ENCODE data around the gene PFDN1. TPM values are rescaled to one million over a fixed set of nuclear protein-coding genes. Genes with fewer than 3 reads are reported as not detected.
A peak's percentile ranks its signal among the peaks of the same experiment; 100 is the strongest.

PFDN1 gene
- total and polyA plus RNA-seq, 9 of the 15 experiments (the other 6 are each of a cell fraction or from before 2014, with no cell fraction given): 45.5 to 215 (median 78.0) TPM

DNA sequence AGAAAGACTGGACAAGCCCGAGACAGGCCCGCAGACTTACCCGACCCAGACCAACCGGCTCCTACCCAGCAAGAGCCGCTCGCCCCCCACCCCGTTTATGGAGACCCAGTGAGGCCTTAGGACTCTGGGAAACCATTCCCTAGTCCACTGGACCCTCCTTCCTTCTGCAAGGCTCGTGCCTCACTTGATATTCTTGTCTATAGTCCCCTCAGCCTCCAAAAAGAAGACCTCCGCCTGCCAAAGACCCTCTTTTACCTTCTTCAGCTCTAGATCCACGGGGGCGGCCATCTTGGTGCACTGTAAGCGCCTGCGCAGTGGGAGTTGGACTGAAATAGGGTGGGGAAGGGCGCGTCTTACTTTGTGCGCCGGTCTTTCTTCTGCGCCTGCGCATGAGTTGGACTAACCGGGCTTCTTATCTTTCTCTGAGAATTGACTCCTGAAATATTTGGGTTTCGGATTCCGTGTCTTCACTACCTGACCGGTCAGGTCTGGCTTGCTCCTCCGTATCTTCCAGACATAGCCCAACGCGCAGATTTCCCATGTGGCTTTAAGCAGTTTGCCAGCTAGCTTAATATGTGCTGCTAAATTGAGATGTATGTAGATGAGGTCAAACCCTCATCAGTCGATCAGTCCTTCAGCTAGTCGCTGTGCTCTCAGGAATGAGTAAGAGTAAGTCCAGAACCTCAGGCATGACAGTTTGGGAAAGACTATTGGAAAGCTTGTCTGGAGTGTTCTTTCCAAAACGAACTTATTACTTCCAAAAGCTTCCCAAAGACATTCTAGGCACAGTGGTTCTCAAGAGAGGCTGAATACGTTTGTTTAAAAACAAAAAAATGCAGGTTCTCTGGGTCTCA, at the start of gene PFDN1 (continued):
- TF ChIP-seq ZNF212 (CRISPR knock-in tag; IDR thresholded peaks at IDR 0.05) (no peak), HIVEP1 (CRISPR knock-in tag; IDR thresholded peaks at IDR 0.05) (no peak), JUNB (CRISPR knock-in tag; conservative IDR thresholded peaks at IDR 0.05) (no peak), TAF9B (IDR thresholded peaks at IDR 0.05; ENCODE audit: partially characterized antibody) (peak; percentile 60), ZBTB26 (CRISPR knock-in tag; IDR thresholded peaks at IDR 0.05) (no peak), ZC3H8 (IDR thresholded peaks at IDR 0.05) (no peak), SRF (CRISPR knock-in tag; IDR thresholded peaks at IDR 0.05) (no peak; a peak in 1 of 4 replicates), SREBF1 (IDR thresholded peaks at IDR 0.05; ENCODE audit: borderline replicate concordance, low read depth, low read length) (no peak), NR2F6 (CRISPR knock-in tag; IDR thresholded peaks at IDR 0.05) (no peak), CSDE1 (IDR thresholded peaks at IDR 0.05) (0 out of 4 replicates have a peak, but pooled peaks of 1 of the 2 experiments have one; percentile 20), SREBF2 (CRISPR knock-in tag; IDR thresholded peaks at IDR 0.05) (no peak), DMBX1 (CRISPR knock-in tag; IDR thresholded peaks at IDR 0.05; ENCODE audit: borderline replicate concordance) (no peak), ATF1 (CRISPR knock-in tag; IDR thresholded peaks at IDR 0.05) (0 out of 2 replicates have a peak, but pooled peaks have one; percentile 45), ATF1 (tag; IDR thresholded peaks at IDR 0.05) (peak; percentile 91), RB1 (IDR thresholded peaks at IDR 0.05; ENCODE audit: low read depth) (peak; percentile 23; the same call in 1 of the 2 replicates), ATF3 (IDR thresholded peaks at IDR 0.05) (no peak), ATF3 (CRISPR knock-in tag; conservative IDR thresholded peaks at IDR 0.05) (peak; percentile 69; the same call in 1 of the 2 replicates), ZNF282 (CRISPR knock-in tag; IDR thresholded peaks at IDR 0.05) (no peak), SMARCB1 (IDR thresholded peaks at IDR 0.05; ENCODE audit: insufficient read length, low read depth) (no peak), EHMT2 (IDR thresholded peaks at IDR 0.05) (no peak), ZHX1 (conservative IDR thresholded peaks at IDR 0.05; ENCODE audit: low read length) (no peak; the same call in 1 of the 2 replicates), MTA1 (IDR thresholded peaks at IDR 0.05; ENCODE audit: borderline replicate concordance) (peak; percentile 93), TRIM24 (IDR thresholded peaks at IDR 0.05) (no peak)
- TF ChIP-seq, protein P1, sequence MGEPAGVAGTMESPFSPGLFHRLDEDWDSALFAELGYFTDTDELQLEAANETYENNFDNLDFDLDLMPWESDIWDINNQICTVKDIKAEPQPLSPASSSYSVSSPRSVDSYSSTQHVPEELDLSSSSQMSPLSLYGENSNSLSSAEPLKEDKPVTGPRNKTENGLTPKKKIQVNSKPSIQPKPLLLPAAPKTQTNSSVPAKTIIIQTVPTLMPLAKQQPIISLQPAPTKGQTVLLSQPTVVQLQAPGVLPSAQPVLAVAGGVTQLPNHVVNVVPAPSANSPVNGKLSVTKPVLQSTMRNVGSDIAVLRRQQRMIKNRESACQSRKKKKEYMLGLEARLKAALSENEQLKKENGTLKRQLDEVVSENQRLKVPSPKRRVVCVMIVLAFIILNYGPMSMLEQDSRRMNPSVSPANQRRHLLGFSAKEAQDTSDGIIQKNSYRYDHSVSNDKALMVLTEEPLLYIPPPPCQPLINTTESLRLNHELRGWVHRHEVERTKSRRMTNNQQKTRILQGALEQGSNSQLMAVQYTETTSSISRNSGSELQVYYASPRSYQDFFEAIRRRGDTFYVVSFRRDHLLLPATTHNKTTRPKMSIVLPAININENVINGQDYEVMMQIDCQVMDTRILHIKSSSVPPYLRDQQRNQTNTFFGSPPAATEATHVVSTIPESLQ (CRISPR knock-in tag; IDR thresholded peaks at IDR 0.05): no peak

Data from K562 (cell line).